HFFc6 (cell line): Measurements from ENCODE around the gene VPREB3. TPM values are rescaled to one million over a fixed set of nuclear protein-coding genes. Genes with fewer than 3 reads are reported as not detected.

Experiments used
- DNase-seq: peaks from one replicate; pipeline ENCODE4 v3.0.0-alpha.2; 2018
- H3K27ac Mint-ChIP-seq: 2 replicates; pipeline ENCODE4 v1.8.0; 2020; ENCODE audit warnings: mild to moderate bottlenecking, mixed read lengths
- H3K27me3 Mint-ChIP-seq: 2 replicates; pipeline ENCODE4 v1.8.0; 2021; ENCODE audit warnings: mild to moderate bottlenecking, moderate library complexity, mixed read lengths; ENCODE audit not compliant: insufficient read depth
- H3K36me3 Mint-ChIP-seq: 2 replicates; pipeline ENCODE4 v1.8.0; 2021; ENCODE audit warnings: low read depth, mixed read lengths
- H3K4me1 Mint-ChIP-seq: 2 replicates; pipeline ENCODE4 v1.8.0; 2020; ENCODE audit warnings: low read depth, mixed read lengths
- H3K4me3 Mint-ChIP-seq: 2 replicates; pipeline ENCODE4 v1.8.0; 2020; ENCODE audit warnings: mild to moderate bottlenecking, moderate library complexity, mixed read lengths
- H3K9me3 Mint-ChIP-seq: 2 replicates; pipeline ENCODE4 v1.8.0; 2020; ENCODE audit warnings: mild to moderate bottlenecking, mixed read lengths
- total RNA-seq, 6 experiments: library from RNA; stranded (reverse); fragmentation: NEBNext Ultra II Directional; extraction: Animal tissue kit (Norgen Biotek cat#: 25700); gene quantifications; 2 replicates in 1 of 6; 3 replicates in 5 of 6; pipeline ENCODE4 v1.2.3, GENCODE V29; 2021
- TF ChIP-seq, protein P1 (sequence below): fragments of 200-600 bp; sonication (generic); IDR thresholded peaks from 2 replicates; pipeline ENCODE4 v1.5.0; 2021; ENCODE audit warnings: antibody characterized with exemption, mild to moderate bottlenecking

The VPREB3 gene
- total RNA-seq, 6 experiments from 2014 or later, result 0.33 to 0.57 TPM; not detected in 4

DNA sequence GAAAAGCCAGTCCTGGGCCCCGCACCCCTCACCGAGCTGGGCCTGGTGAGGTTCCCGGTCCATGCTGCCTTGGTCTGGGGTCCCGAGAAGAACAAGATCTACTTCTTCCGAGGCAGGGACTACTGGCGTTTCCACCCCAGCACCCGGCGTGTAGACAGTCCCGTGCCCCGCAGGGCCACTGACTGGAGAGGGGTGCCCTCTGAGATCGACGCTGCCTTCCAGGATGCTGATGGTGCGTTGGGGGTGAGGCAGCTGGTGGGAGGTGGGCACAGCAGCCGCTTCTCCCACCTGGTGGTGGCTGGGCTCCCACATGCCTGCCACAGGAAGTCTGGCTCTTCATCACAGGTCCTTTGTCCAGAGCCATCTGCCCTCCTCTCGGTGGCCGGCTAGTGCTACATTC is 28.0 kb upstream of the VPREB3 start:
- no peak for DNase-seq
- Mint-ChIP-seq H3K27me3 (peaks cover 2% of the 10 kb centered on the region; the same call in 1 of the 2 replicates), H3K4me3 (0 out of 2 replicates have a peak overlapping the region, but pooled peaks have one; percentile 49), H3K36me3 (no peaks in the 10 kb centered on the region), H3K9me3 (no peaks in the 10 kb centered on the region), H3K27ac (no peak overlapping the region; the same call in 1 of the 2 replicates), H3K4me1 (peaks cover 34% of the 10 kb centered on the region)
- TF ChIP-seq, protein P1, sequence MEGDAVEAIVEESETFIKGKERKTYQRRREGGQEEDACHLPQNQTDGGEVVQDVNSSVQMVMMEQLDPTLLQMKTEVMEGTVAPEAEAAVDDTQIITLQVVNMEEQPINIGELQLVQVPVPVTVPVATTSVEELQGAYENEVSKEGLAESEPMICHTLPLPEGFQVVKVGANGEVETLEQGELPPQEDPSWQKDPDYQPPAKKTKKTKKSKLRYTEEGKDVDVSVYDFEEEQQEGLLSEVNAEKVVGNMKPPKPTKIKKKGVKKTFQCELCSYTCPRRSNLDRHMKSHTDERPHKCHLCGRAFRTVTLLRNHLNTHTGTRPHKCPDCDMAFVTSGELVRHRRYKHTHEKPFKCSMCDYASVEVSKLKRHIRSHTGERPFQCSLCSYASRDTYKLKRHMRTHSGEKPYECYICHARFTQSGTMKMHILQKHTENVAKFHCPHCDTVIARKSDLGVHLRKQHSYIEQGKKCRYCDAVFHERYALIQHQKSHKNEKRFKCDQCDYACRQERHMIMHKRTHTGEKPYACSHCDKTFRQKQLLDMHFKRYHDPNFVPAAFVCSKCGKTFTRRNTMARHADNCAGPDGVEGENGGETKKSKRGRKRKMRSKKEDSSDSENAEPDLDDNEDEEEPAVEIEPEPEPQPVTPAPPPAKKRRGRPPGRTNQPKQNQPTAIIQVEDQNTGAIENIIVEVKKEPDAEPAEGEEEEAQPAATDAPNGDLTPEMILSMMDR, result no peak

DNA sequence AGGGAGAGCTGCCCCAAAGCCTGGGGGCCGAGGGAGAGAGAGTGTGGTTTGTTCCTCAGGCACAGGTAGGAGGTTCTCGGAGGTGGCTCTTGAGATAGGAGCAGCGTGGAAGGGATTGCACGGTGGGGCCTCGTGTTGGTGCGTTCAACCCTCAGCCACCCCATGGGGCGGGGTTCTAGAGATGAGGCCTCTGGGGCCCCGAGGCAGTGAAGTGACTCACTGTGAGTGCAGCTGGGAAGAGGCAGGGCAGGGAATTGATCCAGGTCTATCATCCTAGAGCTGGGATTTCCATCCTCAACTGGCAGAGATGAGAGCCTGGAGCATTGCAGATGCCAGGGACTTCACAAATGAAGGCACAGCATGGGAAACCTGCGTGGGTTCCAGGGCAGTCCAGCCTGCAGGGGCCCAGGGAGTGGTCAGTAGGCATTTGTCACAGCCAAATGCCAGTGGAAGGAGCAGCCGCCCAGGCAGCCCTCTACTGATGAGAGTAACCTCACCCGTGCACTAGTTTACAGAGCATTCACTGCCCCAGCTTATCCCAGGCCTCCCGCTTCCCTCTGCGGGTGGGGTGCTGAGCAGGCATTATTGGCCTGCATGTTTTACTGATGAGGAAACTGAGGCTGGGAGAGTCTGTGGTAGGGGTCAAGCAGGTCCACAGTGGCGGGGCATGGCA is 27.4 kb upstream of the VPREB3 start:
- peak overlapping the region; percentile 90 for H3K27ac Mint-ChIP-seq
- DNase-seq, result peak; percentile 79
- H3K27me3 Mint-ChIP-seq, result peaks cover 2% of the 10 kb centered on the region; the same call in 1 of the 2 replicates
- H3K9me3 Mint-ChIP-seq, result no peaks in the 10 kb centered on the region
- H3K4me3 Mint-ChIP-seq, result peak overlapping the region; percentile 49
- H3K36me3 Mint-ChIP-seq, result no peaks in the 10 kb centered on the region
- peaks cover 33% of the 10 kb centered on the region for H3K4me1 Mint-ChIP-seq
- TF ChIP-seq, protein P1, result no peak

DNA sequence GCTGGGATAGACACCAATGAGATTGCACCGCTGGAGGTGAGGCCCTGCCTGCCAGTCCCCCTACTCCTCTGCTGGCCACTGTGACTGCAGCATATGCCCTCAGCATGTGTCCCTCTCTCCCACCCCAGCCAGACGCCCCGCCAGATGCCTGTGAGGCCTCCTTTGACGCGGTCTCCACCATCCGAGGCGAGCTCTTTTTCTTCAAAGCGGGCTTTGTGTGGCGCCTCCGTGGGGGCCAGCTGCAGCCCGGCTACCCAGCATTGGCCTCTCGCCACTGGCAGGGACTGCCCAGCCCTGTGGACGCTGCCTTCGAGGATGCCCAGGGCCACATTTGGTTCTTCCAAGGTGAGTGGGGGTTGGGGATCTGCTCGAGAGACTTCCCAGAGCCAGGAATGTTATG is 26.8 kb upstream of the VPREB3 start:
- Mint-ChIP-seq H3K27me3 (peaks cover 2% of the 10 kb centered on the region; the same call in 1 of the 2 replicates), H3K27ac (peak overlapping the region; percentile 90), H3K4me1 (peaks cover 27% of the 10 kb centered on the region), H3K36me3 (no peaks in the 10 kb centered on the region), H3K9me3 (no peaks in the 10 kb centered on the region), H3K4me3 (peak overlapping the region; percentile 49; the same call in 1 of the 2 replicates)
- no peak for DNase-seq
- TF ChIP-seq, protein P1, result no peak

DNA sequence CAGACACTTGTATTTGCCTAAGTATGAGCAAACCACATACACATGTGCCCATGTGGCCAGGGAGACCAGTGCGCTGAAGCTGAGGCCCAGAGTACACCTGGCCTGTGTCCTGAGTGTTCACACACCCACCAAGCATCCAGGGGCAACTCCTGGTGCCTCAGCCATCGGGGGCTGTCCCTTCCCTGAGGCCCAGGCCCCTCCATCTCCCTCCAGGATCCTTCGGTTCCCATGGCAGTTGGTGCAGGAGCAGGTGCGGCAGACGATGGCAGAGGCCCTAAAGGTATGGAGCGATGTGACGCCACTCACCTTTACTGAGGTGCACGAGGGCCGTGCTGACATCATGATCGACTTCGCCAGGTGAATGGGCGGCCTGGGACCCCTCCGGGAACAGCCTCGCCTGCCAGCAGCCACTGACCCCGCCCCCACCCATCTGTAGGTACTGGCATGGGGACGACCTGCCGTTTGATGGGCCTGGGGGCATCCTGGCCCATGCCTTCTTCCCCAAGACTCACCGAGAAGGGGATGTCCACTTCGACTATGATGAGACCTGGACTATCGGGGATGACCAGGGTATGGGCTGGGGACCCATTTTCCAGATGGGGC is 26.0 kb upstream of the VPREB3 start:
- DNase-seq, result no peak
- Mint-ChIP-seq H3K27me3 (peaks cover 2% of the 10 kb centered on the region; the same call in 1 of the 2 replicates), H3K36me3 (no peaks in the 10 kb centered on the region), H3K4me1 (peaks cover 26% of the 10 kb centered on the region), H3K4me3 (no peak overlapping the region), H3K9me3 (no peaks in the 10 kb centered on the region), H3K27ac (no peak overlapping the region)
- TF ChIP-seq, protein P1, result no peak

DNA sequence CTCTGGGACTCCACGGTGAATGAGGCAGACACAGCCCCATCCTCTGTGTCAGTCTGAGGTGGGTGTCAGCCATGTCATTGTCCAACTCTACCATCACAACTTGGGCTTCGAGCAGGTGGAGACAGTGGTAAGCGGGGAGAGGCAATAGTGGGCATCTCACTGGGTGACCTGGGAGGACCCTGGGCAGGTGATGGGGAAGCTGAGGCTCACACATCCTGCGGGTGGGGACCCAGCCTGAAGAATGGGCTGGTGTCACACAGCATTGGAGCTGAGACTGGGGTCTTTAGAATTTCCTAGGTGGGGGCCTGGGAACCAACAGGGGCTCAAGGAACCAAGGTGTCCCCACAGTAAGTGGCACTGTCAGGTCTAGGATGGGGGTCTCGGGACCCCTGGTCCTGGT is 25.5 kb upstream of the VPREB3 start:
- no peak for DNase-seq
- H3K9me3 Mint-ChIP-seq, result no peaks in the 10 kb centered on the region
- TF ChIP-seq, protein P1, result no peak
- H3K27ac Mint-ChIP-seq, result no peak overlapping the region
- no peak overlapping the region for H3K4me3 Mint-ChIP-seq
- H3K27me3 Mint-ChIP-seq, result peaks cover 2% of the 10 kb centered on the region; the same call in 1 of the 2 replicates
- no peaks in the 10 kb centered on the region for H3K36me3 Mint-ChIP-seq
- peaks cover 30% of the 10 kb centered on the region for H3K4me1 Mint-ChIP-seq
